A673 (cell line): ENCODE results near the gene CD4. TPM values are rescaled to one million over a fixed set of nuclear protein-coding genes. Genes with fewer than 3 reads are reported as not detected.
A peak's percentile ranks its signal among the peaks of the same experiment; 100 is the strongest.

Experiments used
- BruUV-seq: library from RNA; stranded (reverse); fragments of 400-500 nt; replicated peaks from 2 replicates; lab custom pipeline; 2021; lab: Mats Ljungman, UMichigan
- CTCF ChIA-PET: fragments of 300-600 bp; sonication (Branson Sonifier 250); formaldehyde crosslinking; loops from one replicate; lab custom pipeline; 2022; ENCODE audit warnings: antibody characterized with exemption; lab: Charles Lee
- POLR2A ChIA-PET: fragments of 300-600 bp; sonication (Branson Sonifier 250); formaldehyde crosslinking; loops from one replicate; lab custom pipeline; 2022; ENCODE audit warnings: antibody characterized with exemption; ENCODE audit not compliant: low non-redundant PET; lab: Charles Lee
- DNase-seq: peaks from one replicate; pipeline ENCODE4 v3.0.0-alpha.2; 2015; ENCODE audit warnings: low spot score
- H3K27ac ChIP-seq: fragments of 200-600 bp; sonication (generic); 2 replicates; pipeline ENCODE4 v1.5.1; 2016; ENCODE audit warnings: mixed run types, low read depth, mild to moderate bottlenecking, mixed read lengths, antibody characterized with exemption, low read length; ENCODE audit not compliant: poor library complexity, severe bottlenecking
- H3K27me3 ChIP-seq: fragments of 200-600 bp; sonication (generic); replicated peaks from 2 replicates; pipeline ENCODE4 v1.6.1; 2017; ENCODE audit warnings: mixed run types, low read depth, mild to moderate bottlenecking, mixed read lengths, antibody characterized with exemption, low read length; ENCODE audit not compliant: insufficient read depth, poor library complexity
- H3K36me3 ChIP-seq: fragments of 200-600 bp; sonication (generic); 2 replicates; pipeline ENCODE4 v1.6.1; 2016; ENCODE audit warnings: mixed run types, mild to moderate bottlenecking, mixed read lengths, antibody characterized with exemption, low read length; ENCODE audit not compliant: insufficient read depth, poor library complexity, severe bottlenecking
- H3K4me1 ChIP-seq: fragments of 200-600 bp; sonication (generic); 2 replicates; pipeline ENCODE4 v1.6.1; 2017; ENCODE audit warnings: mixed run types, mild to moderate bottlenecking, mixed read lengths, antibody characterized with exemption, low read length; ENCODE audit not compliant: insufficient read depth, poor library complexity, severe bottlenecking
- H3K4me3 ChIP-seq: fragments of 200-600 bp; sonication (generic); 2 replicates; pipeline ENCODE4 v1.5.1; 2016; ENCODE audit warnings: low read depth, mixed run types, mild to moderate bottlenecking, mixed read lengths, low read length; ENCODE audit not compliant: poor library complexity, severe bottlenecking
- H3K9me3 ChIP-seq: fragments of 200-600 bp; sonication (generic); 2 replicates; pipeline ENCODE4 v1.6.1; 2016; ENCODE audit warnings: mixed run types, low read depth, mild to moderate bottlenecking, mixed read lengths, antibody characterized with exemption, low read length; ENCODE audit not compliant: poor library complexity, severe bottlenecking
- CTCF ChIP-seq: fragments of 300-800, 200-600 bp; sonication (generic); conservative IDR thresholded peaks from 2 replicates; pipeline ENCODE4 v1.5.1; 2017; ENCODE audit warnings: low read depth, mild to moderate bottlenecking, antibody characterized with exemption, low read length, moderate library complexity, mixed read lengths
- EZH2 ChIP-seq: fragments of 200-600 bp; sonication (generic); IDR thresholded peaks from 2 replicates; pipeline ENCODE4 v1.6.1; 2017; ENCODE audit warnings: borderline replicate concordance, low read depth, mild to moderate bottlenecking, mixed read lengths, antibody characterized with exemption, low read length; ENCODE audit not compliant: poor library complexity, severe bottlenecking
- intact Hi-C: fragments of 100-400 bp; cut with micrococcal nuclease; formaldehyde crosslinking; loops from one replicate; pipeline ENCODE4 v1.10.0; 2022; ENCODE audit not compliant: unreplicated experiment
- total RNA-seq: library from RNA; stranded (reverse); gene quantifications from 2 replicates; pipeline ENCODE4 v1.2.3, GENCODE V29; 2021

The CD4 gene
- total RNA-seq, 1 experiment from 2014 or later = not detected

DNA sequence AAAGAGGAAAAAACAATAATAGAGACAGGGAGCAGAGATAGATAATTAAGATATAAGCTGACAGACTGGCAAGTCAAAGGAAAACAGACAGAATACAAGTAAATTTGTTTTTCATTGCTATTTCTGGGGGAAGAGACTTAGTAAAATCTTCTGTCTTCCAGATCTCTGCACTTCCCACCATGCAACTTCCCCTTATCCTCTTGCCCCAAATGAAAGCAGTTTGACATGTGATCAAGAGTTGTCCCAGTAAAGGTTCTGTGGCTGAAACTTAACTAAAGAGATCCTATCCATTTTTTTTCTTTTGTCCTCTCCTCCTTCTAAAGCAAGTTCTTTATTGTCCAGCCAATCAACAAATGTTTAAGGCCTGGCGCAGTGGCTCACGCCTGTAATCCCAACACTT, 34.9 kb upstream of the CD4 start:
- CTCF ChIA-PET = interaction anchor here (0.6 to 1.5 kb wide), 6 partner anchors 18 to 118 kb away, joined by 6 to 8 read pairs (median 6); partner anchors contain the start of gene SPSB2
- intact Hi-C loops = loop anchor here (5.0 kb wide), 1 partner anchor 183 kb away; no protein-coding TSS in a partner anchor
- no TSS peak for BruUV-seq
- no peaks in the 10 kb centered on the region for H3K9me3 ChIP-seq
- H3K4me3 ChIP-seq = no peak overlapping the region
- H3K4me1 ChIP-seq = peaks cover 18% of the 10 kb centered on the region
- no peak for TF ChIP-seq EZH2
- TF ChIP-seq CTCF = no peak
- H3K36me3 ChIP-seq = peaks cover 27% of the 10 kb centered on the region
- H3K27ac ChIP-seq = peak overlapping the region; percentile 99
- no peak for DNase-seq
- POLR2A ChIA-PET = interaction anchor here (1.1 kb wide), 1 partner anchor 189 kb away, joined by 3 read pairs; the partner anchor contains the start of genes C12orf57 and RNU7-1
- no peaks in the 10 kb centered on the region for H3K27me3 ChIP-seq

DNA sequence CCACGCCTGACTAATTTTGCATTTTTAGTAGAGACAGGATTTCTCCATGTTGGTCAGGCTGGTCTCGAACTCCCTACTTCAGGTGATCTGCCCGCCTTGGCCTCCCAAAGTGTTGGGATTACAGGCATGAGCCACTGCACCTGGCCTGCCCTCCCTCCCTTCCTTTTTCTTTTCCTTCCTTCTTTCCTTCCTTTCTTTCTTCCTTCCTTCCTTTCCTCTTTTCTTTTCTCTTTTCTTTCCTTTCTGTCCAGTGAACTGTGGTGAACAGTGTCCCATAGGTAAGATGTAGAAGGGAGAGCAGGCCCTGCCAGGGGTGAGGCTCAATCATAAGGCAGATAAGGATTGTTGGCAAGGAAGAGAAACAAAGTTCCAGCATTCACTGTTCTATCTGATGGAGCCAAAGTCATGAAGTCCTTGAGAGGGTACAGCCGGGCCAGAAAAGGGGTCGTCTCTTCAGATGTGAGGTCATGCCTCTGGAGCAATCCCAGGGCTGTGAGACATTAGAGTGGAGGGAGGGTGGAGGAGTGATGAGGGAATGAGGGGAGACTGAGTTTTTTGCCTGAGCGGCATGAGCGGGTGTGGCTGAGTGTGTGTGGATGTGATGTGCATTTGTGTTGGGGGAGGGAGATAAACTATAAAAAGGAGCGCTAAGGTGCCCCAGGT, 32.2 kb upstream of the CD4 start:
- no peaks in the 10 kb centered on the region for H3K27me3 ChIP-seq
- TF ChIP-seq CTCF (no peak), EZH2 (no peak)
- H3K27ac ChIP-seq = no peak overlapping the region
- DNase-seq = no peak
- CTCF ChIA-PET = no interaction called here
- H3K36me3 ChIP-seq = no peaks in the 10 kb centered on the region
- peaks cover 10% of the 10 kb centered on the region for H3K4me1 ChIP-seq
- H3K4me3 ChIP-seq = no peak overlapping the region
- POLR2A ChIA-PET = no interaction called here
- no TSS peak for BruUV-seq
- H3K9me3 ChIP-seq = no peaks in the 10 kb centered on the region
- intact Hi-C loops = no loop called here

DNA sequence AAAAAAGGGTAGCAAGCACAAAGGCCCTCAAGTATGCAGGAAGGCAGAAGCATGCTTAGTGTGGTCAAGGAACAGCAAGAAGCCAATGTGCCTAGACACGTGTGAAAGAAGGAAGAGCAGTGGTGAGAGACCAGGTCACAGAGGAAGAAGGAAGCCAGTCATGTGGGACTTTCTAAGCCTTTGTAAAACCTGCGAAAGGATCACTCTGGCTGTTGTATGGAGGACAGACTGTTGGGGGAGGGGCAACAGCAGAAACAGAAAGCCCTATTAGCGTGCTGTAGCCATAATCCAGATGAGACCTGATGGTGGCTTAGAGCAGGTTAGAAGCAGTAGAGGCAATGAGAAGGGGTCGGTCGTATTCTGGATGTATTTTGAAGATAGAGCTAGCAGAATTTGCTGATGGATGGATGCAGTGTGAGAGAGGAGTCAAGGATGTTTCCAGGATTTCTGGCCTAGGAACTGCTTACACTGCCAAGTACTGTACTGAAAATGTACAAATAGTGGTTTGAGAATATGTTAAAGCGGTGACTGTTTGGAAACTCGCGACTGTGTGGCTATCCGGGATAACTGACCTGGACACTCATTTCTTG, 30.7 kb upstream of the CD4 start:
- Histone ChIP-seq H3K9me3 (no peaks in the 10 kb centered on the region), H3K4me3 (no peak overlapping the region), H3K36me3 (no peaks in the 10 kb centered on the region), H3K27me3 (no peaks in the 10 kb centered on the region), H3K27ac (no peak overlapping the region), H3K4me1 (peaks cover 13% of the 10 kb centered on the region)
- POLR2A ChIA-PET = no interaction called here
- CTCF ChIA-PET = no interaction called here
- no peak for DNase-seq
- no TSS peak for BruUV-seq
- intact Hi-C loops = no loop called here
- TF ChIP-seq CTCF (no peak), EZH2 (no peak)
